Fibroblast of lung (primary cell): ENCODE measurements around the gene TBX10.

ENCODE experiments used
- EZH2 ChIP-seq: IDR thresholded peaks from 2 replicates; pipeline ENCODE4 v1.5.1; 2012; ENCODE audit warnings: low read length, control low read depth, mild to moderate bottlenecking; ENCODE audit errors: missing control alignments
- TF ChIP-seq, protein P1 (sequence below), 2 donors: IDR thresholded peaks in 1 of 2; conservative IDR thresholded peaks in 1 of 2; 1 replicate in 1 of 2; 2 replicates in 1 of 2; pipeline ENCODE4 v1.5.1; 2011 to 2012; ENCODE audit warnings: low read length in 2 of 2, control low read depth in 1 of 2, inconsistent platforms in 1 of 2, low read depth in 1 of 2, mild to moderate bottlenecking in 1 of 2

DNA sequence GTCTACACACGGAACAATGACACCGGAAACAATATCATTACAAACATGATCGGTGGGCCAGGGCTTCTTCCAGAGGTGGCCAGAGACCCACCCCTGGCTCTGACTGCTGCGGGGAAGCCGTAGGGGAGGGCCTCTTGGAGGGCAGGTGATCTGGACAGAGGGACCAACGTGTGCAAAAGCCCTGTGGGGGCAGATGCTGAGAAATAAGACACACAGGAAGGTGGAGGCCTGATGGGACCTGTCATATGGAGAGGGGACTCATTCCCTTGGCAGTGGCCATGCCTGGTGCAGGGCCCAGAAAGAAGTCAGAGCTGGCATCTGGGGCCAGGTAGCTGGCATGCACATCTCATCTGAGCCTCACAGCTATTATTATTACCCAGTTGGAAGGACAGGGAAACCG is 33.8 kb upstream of the TBX10 start:
- TF ChIP-seq, protein P1, sequence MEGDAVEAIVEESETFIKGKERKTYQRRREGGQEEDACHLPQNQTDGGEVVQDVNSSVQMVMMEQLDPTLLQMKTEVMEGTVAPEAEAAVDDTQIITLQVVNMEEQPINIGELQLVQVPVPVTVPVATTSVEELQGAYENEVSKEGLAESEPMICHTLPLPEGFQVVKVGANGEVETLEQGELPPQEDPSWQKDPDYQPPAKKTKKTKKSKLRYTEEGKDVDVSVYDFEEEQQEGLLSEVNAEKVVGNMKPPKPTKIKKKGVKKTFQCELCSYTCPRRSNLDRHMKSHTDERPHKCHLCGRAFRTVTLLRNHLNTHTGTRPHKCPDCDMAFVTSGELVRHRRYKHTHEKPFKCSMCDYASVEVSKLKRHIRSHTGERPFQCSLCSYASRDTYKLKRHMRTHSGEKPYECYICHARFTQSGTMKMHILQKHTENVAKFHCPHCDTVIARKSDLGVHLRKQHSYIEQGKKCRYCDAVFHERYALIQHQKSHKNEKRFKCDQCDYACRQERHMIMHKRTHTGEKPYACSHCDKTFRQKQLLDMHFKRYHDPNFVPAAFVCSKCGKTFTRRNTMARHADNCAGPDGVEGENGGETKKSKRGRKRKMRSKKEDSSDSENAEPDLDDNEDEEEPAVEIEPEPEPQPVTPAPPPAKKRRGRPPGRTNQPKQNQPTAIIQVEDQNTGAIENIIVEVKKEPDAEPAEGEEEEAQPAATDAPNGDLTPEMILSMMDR (conservative IDR thresholded peaks at IDR 0.05 in 1 of 2, IDR thresholded peaks at IDR 0.05 in 1 of 2; ENCODE audit: low read depth in 1 of 2, low read length in 2 of 2), result no peak
- TF ChIP-seq EZH2, result no peak
